ENCODE measurements around the gene ELMO1.

Gene ELMO1

GRCh38 chr7:37069336-37069735, 379.3 kb downstream of the ELMO1 start:
- no peak overlapping the region for H4K91ac ChIP-seq (ENCODE audit: low read depth, low read length)

GRCh38 chr7:37068902-37069301, 379.8 kb downstream of the ELMO1 start:
- no peak overlapping the region for H3K4me3 ChIP-seq (ENCODE audit: low read depth, low read length)
- H2AFZ ChIP-seq (ENCODE audit: insufficient read depth, low read length, poor library complexity), result no peak overlapping the region
- no peak overlapping the region for H3K27ac ChIP-seq (ENCODE audit: low read depth, low read length)
- no peak overlapping the region for H2BK5ac ChIP-seq (ENCODE audit: low read depth, low read length, poor library complexity)
- H3K14ac ChIP-seq (ENCODE audit: low read length), result no peak overlapping the region
- H3K4ac ChIP-seq (ENCODE audit: low read depth, low read length), result no peak overlapping the region
- no peak overlapping the region for H3K9ac ChIP-seq (ENCODE audit: low read length)
- no CpG with 5 or more reads among the region's 1 CpG for WGBS (ENCODE audit: extremely low coverage, insufficient coverage, insufficient read length)
- no peak overlapping the region for H3K18ac ChIP-seq (ENCODE audit: low read length)
- H3K23ac ChIP-seq (ENCODE audit: low read length), result no peak overlapping the region
- H3K79me1 ChIP-seq (ENCODE audit: low read length), result no peaks in the 10 kb centered on the region
- H3K4me1 ChIP-seq (ENCODE audit: control insufficient read depth in 1 of 2, insufficient read depth in 2 of 2, low read length in 2 of 2), result no peaks in the 10 kb centered on the region
- H4K12ac ChIP-seq (ENCODE audit: low read depth, low read length), result no peak overlapping the region
- H3K36me3 ChIP-seq (ENCODE audit: control insufficient read depth in 1 of 2, insufficient read depth in 2 of 2, low read length in 2 of 2), result no peaks in the 10 kb centered on the region
- H4K8ac ChIP-seq (ENCODE audit: low read depth, low read length), result no peak overlapping the region
- H4K91ac ChIP-seq (ENCODE audit: low read depth, low read length), result no peak overlapping the region
- no peak overlapping the region for H3K4me2 ChIP-seq (ENCODE audit: low read length)
- H3K27me3 ChIP-seq (ENCODE audit: insufficient read depth, low read length), result no peaks in the 10 kb centered on the region
- no peaks in the 10 kb centered on the region for H3K79me2 ChIP-seq (ENCODE audit: control insufficient read depth, insufficient read depth, low read length, poor library complexity)
- H2BK12ac ChIP-seq (ENCODE audit: low read length), result no peak overlapping the region
- H2BK120ac ChIP-seq (ENCODE audit: insufficient read depth, low read length, poor library complexity), result no peak overlapping the region
- no peak overlapping the region for H2AK5ac ChIP-seq (ENCODE audit: low read length)
- no peaks in the 10 kb centered on the region for H3K9me3 ChIP-seq (ENCODE audit: insufficient read depth, low read depth, low read length)
- no peak for DNase-seq

More at GRCh38 chr7:37069336-37069735, 379.3 kb downstream of the ELMO1 start:
- Histone ChIP-seq H3K36me3 (ENCODE audit: control insufficient read depth in 1 of 2, insufficient read depth in 2 of 2, low read length in 2 of 2) (no peaks in the 10 kb centered on the region), H3K4me2 (ENCODE audit: low read length) (no peak overlapping the region), H2BK5ac (ENCODE audit: low read depth, low read length, poor library complexity) (no peak overlapping the region), H3K9ac (ENCODE audit: low read length) (no peak overlapping the region), H3K9me3 (ENCODE audit: insufficient read depth, low read depth, low read length) (no peaks in the 10 kb centered on the region), H3K18ac (ENCODE audit: low read length) (no peak overlapping the region), H4K12ac (ENCODE audit: low read depth, low read length) (no peak overlapping the region), H3K79me1 (ENCODE audit: low read length) (no peaks in the 10 kb centered on the region), H3K4ac (ENCODE audit: low read depth, low read length) (no peak overlapping the region), H3K14ac (ENCODE audit: low read length) (no peak overlapping the region), H2AK5ac (ENCODE audit: low read length) (no peak overlapping the region), H2BK12ac (ENCODE audit: low read length) (no peak overlapping the region), H3K4me3 (ENCODE audit: low read depth, low read length) (no peak overlapping the region), H4K8ac (ENCODE audit: low read depth, low read length) (no peak overlapping the region), H3K27me3 (ENCODE audit: insufficient read depth, low read length) (no peaks in the 10 kb centered on the region), H3K4me1 (ENCODE audit: control insufficient read depth in 1 of 2, insufficient read depth in 2 of 2, low read length in 2 of 2) (no peaks in the 10 kb centered on the region), H3K79me2 (ENCODE audit: control insufficient read depth, insufficient read depth, low read length, poor library complexity) (no peaks in the 10 kb centered on the region), H2BK120ac (ENCODE audit: insufficient read depth, low read length, poor library complexity) (no peak overlapping the region), H2AFZ (ENCODE audit: insufficient read depth, low read length, poor library complexity) (no peak overlapping the region), H3K23ac (ENCODE audit: low read length) (no peak overlapping the region), H3K27ac (ENCODE audit: low read depth, low read length) (no peak overlapping the region)
- no peak for DNase-seq
- no CpG with 5 or more reads among the region's 2 CpGs for WGBS (ENCODE audit: extremely low coverage, insufficient coverage, insufficient read length)

- no peak overlapping the region for H2BK5ac ChIP-seq (ENCODE audit: low read depth, low read length, poor library complexity)
- no peak overlapping the region for H2BK120ac ChIP-seq (ENCODE audit: insufficient read depth, low read length, poor library complexity)
- no peak overlapping the region for H3K4me3 ChIP-seq (ENCODE audit: low read depth, low read length)
- no CpG with 5 or more reads among the region's 4 CpGs for WGBS (ENCODE audit: extremely low coverage, insufficient coverage, insufficient read length)
- H4K12ac ChIP-seq (ENCODE audit: low read depth, low read length), result no peak overlapping the region
- no peak overlapping the region for H3K18ac ChIP-seq (ENCODE audit: low read length)
- no peak overlapping the region for H3K4ac ChIP-seq (ENCODE audit: low read depth, low read length)
- H3K9me3 ChIP-seq (ENCODE audit: insufficient read depth, low read depth, low read length), result no peaks in the 10 kb centered on the region
- no peak overlapping the region for H3K9ac ChIP-seq (ENCODE audit: low read length)
- no peak overlapping the region for H4K8ac ChIP-seq (ENCODE audit: low read depth, low read length)
- no peak overlapping the region for H2AK5ac ChIP-seq (ENCODE audit: low read length)
- DNase-seq, result no peak
- H3K36me3 ChIP-seq (ENCODE audit: control insufficient read depth in 1 of 2, insufficient read depth in 2 of 2, low read length in 2 of 2), result no peaks in the 10 kb centered on the region
- no peak overlapping the region for H4K91ac ChIP-seq (ENCODE audit: low read depth, low read length)
- no peaks in the 10 kb centered on the region for H3K27me3 ChIP-seq (ENCODE audit: insufficient read depth, low read length)
- no peak overlapping the region for H3K4me2 ChIP-seq (ENCODE audit: low read length)
- no peak overlapping the region for H2BK12ac ChIP-seq (ENCODE audit: low read length)
- H2AFZ ChIP-seq (ENCODE audit: insufficient read depth, low read length, poor library complexity), result no peak overlapping the region
- H3K4me1 ChIP-seq (ENCODE audit: control insufficient read depth in 1 of 2, insufficient read depth in 2 of 2, low read length in 2 of 2), result no peaks in the 10 kb centered on the region
- no peak overlapping the region for H3K27ac ChIP-seq (ENCODE audit: low read depth, low read length)
- no peak overlapping the region for H3K14ac ChIP-seq (ENCODE audit: low read length)
- H3K23ac ChIP-seq (ENCODE audit: low read length), result no peak overlapping the region
- no peaks in the 10 kb centered on the region for H3K79me1 ChIP-seq (ENCODE audit: low read length)
- no peaks in the 10 kb centered on the region for H3K79me2 ChIP-seq (ENCODE audit: control insufficient read depth, insufficient read depth, low read length, poor library complexity)
Measured at GRCh38 chr7:37068038-37068437, 380.6 kb downstream of the ELMO1 start.

GRCh38 chr7:37065779-37066271, 382.8 kb downstream of the ELMO1 start:
- Histone ChIP-seq H2BK5ac (ENCODE audit: low read depth, low read length, poor library complexity) (no peak overlapping the region), H3K14ac (ENCODE audit: low read length) (no peak overlapping the region), H3K36me3 (ENCODE audit: control insufficient read depth in 1 of 2, insufficient read depth in 2 of 2, low read length in 2 of 2) (no peaks in the 10 kb centered on the region), H3K27ac (ENCODE audit: low read depth, low read length) (no peak overlapping the region), H3K4me3 (ENCODE audit: low read depth, low read length) (no peak overlapping the region), H3K4ac (ENCODE audit: low read depth, low read length) (no peak overlapping the region), H2BK12ac (ENCODE audit: low read length) (no peak overlapping the region), H4K91ac (ENCODE audit: low read depth, low read length) (no peak overlapping the region), H3K79me1 (ENCODE audit: low read length) (no peaks in the 10 kb centered on the region), H2BK120ac (ENCODE audit: insufficient read depth, low read length, poor library complexity) (no peak overlapping the region), H3K23ac (ENCODE audit: low read length) (no peak overlapping the region), H3K9ac (ENCODE audit: low read length) (no peak overlapping the region), H2AK5ac (ENCODE audit: low read length) (no peak overlapping the region), H2AFZ (ENCODE audit: insufficient read depth, low read length, poor library complexity) (no peak overlapping the region), H3K4me1 (ENCODE audit: control insufficient read depth in 1 of 2, insufficient read depth in 2 of 2, low read length in 2 of 2) (no peaks in the 10 kb centered on the region), H3K79me2 (ENCODE audit: control insufficient read depth, insufficient read depth, low read length, poor library complexity) (no peaks in the 10 kb centered on the region), H4K12ac (ENCODE audit: low read depth, low read length) (no peak overlapping the region), H4K8ac (ENCODE audit: low read depth, low read length) (no peak overlapping the region), H3K18ac (ENCODE audit: low read length) (no peak overlapping the region), H3K27me3 (ENCODE audit: insufficient read depth, low read length) (no peaks in the 10 kb centered on the region), H3K9me3 (ENCODE audit: insufficient read depth, low read depth, low read length) (no peaks in the 10 kb centered on the region), H3K4me2 (ENCODE audit: low read length) (no peak overlapping the region)
- peak in 1 of 2 donors; percentile 40 for DNase-seq
- no CpG with 5 or more reads among the region's 5 CpGs for WGBS (ENCODE audit: extremely low coverage, insufficient coverage, insufficient read length)

Measured in trophoblast cell (in vitro differentiated cells and primary cell).